NT2/D1 (cell line): ENCODE data around the gene SLC39A11.
"Not testable (repeated sequence)": the region's sequence is repeated elsewhere in the genome, so short reads cannot be mapped to it uniquely, and the experiment has no call there.

Source experiments
- DNase-seq: peaks from one replicate; pipeline ENCODE4 v3.0.0-alpha.2; 2011; ENCODE audit warnings: low read depth, low spot score
- H3K27me3 ChIP-seq: 2 replicates; pipeline ENCODE4 v1.6.0; 2011; ENCODE audit warnings: mild to moderate bottlenecking; ENCODE audit not compliant: insufficient read length, insufficient read depth
- H3K36me3 ChIP-seq: 2 replicates; pipeline ENCODE4 v1.6.1; 2011; ENCODE audit warnings: mild to moderate bottlenecking, low read length, mixed read lengths; ENCODE audit not compliant: insufficient read depth, insufficient read length
- H3K4me1 ChIP-seq: 2 replicates; pipeline ENCODE4 v1.5.1; 2011; ENCODE audit not compliant: insufficient read depth, insufficient read length
- H3K4me3 ChIP-seq: 2 replicates; pipeline ENCODE4 v1.5.1; 2011; ENCODE audit warnings: low read depth; ENCODE audit not compliant: insufficient read length
- H3K9ac ChIP-seq: 2 replicates; pipeline ENCODE4 v1.6.0; 2011; ENCODE audit warnings: low read depth; ENCODE audit not compliant: insufficient read length
- H3K9me3 ChIP-seq: 2 replicates; pipeline ENCODE4 v1.5.1; 2011; ENCODE audit warnings: mild to moderate bottlenecking, low read length; ENCODE audit not compliant: insufficient read depth
- SUZ12 ChIP-seq: IDR thresholded peaks from 2 replicates; pipeline ENCODE4 v1.6.1; 2011; ENCODE audit not compliant: insufficient read length, insufficient read depth; ENCODE audit errors: extremely low read depth
- YY1 ChIP-seq: IDR thresholded peaks from 2 replicates; pipeline ENCODE4 v1.6.1; 2011; ENCODE audit not compliant: insufficient read length, insufficient read depth
- ZNF274 ChIP-seq: IDR thresholded peaks from 2 replicates; pipeline ENCODE4 v1.6.1; 2011; ENCODE audit warnings: mild to moderate bottlenecking, low read depth, low read length

Gene SLC39A11

DNA sequence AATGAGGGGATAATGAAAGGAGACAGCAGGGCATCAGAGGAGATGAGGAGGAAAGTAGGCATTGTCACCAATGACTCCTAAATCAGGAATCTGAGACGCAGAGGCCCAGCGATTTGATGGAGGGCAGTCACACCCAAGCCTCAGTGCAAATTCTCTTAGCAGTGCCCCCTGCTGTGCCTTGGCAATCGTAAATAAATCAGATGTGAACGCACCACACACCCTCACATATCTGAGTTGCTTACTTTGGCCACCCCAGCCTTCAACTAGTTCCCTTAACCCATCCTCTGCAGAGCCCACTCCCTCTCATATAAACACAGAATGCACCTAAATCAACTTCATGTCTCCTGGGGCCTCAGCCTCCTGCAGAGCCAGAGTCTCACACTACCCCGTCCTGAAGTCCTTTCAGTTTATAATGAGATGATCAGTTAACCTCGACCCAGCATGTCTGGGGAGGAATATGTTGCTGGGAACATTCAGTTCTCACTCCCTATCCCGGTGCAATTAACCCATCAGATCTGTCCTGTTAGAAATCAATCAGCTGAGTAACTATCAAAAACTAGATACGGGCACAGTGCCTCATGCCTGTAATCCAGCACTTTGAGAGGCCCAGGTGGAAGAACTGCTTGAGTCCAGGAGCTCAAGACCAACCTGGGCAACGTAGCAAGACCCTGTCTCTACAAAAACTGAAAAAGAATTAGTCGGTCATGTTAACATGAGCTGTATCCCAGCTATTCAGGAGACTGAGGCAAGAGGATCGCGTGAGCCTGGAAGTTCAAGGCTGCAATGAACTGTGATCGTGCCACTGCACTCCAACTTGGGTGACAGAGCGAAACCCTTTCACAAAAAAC, 78.4 kb downstream of the SLC39A11 start:
- no peak for TF ChIP-seq SUZ12
- TF ChIP-seq ZNF274 = no peak
- no peak for TF ChIP-seq YY1
- H3K4me3 ChIP-seq = no peak overlapping the region
- peaks cover 12% of the 10 kb centered on the region for H3K9me3 ChIP-seq
- no peaks in the 10 kb centered on the region for H3K27me3 ChIP-seq
- H3K9ac ChIP-seq = no peak overlapping the region
- no peak for DNase-seq
- peaks cover 3% of the 10 kb centered on the region for H3K4me1 ChIP-seq
- H3K36me3 ChIP-seq = no peaks in the 10 kb centered on the region

DNA sequence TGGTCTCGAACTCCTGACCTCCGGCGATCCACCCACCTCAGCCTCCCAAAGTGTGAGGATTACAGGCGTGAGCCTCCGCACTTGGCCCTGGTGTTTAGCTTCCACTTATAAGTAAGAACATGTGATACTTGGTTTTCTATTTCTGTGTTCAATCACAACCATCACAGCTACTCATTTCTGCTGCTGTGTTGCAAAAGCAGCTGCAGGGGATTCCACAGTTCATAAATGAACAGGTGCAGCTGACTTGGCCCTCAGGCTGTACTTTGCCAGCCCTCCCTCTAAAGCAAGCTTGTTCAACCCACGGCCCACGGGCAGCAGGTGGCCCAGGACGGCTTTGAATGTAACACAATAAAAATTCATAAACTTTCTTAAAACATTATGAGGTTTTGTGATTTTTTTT, 79.2 kb downstream of the SLC39A11 start:
- no peak for DNase-seq
- H3K4me1 ChIP-seq = peaks cover 3% of the 10 kb centered on the region
- H3K9ac ChIP-seq = no peak overlapping the region
- H3K4me3 ChIP-seq = no peak overlapping the region
- TF ChIP-seq ZNF274 (no peak), SUZ12 (no peak), YY1 (no peak)
- no peaks in the 10 kb centered on the region for H3K36me3 ChIP-seq
- no peaks in the 10 kb centered on the region for H3K27me3 ChIP-seq
- H3K9me3 ChIP-seq = peaks cover 6% of the 10 kb centered on the region; the same call in 1 of the 2 replicates

DNA sequence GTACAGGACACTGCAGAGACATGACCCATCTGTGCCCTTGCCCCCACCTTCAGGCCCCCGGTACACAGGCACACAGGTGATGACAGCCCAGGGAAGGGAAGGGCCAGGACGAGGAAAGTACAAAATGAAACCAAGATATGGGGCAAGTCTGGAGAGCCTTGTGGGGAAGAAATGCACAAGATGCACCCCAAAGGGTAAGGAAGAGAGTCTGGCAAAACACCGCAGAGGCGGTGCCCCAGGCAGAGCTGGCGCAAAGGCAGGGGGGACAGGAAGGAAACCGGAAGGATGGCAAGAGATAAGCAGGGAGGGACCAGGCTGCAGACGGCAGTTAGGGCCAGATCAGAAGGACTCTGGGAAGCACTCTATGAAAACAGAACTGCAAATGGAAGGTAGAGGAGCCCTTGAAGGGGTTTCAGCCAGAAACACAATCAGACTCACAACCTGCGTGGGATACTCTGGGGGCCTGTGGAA, 81.4 kb downstream of the SLC39A11 start:
- Histone ChIP-seq H3K27me3 (no peaks in the 10 kb centered on the region), H3K4me3 (no peak overlapping the region), H3K36me3 (no peaks in the 10 kb centered on the region), H3K9me3 (no peaks in the 10 kb centered on the region), H3K9ac (no peak overlapping the region), H3K4me1 (peaks cover 9% of the 10 kb centered on the region)
- no peak for DNase-seq
- TF ChIP-seq ZNF274 (no peak), YY1 (no peak), SUZ12 (no peak)

DNA sequence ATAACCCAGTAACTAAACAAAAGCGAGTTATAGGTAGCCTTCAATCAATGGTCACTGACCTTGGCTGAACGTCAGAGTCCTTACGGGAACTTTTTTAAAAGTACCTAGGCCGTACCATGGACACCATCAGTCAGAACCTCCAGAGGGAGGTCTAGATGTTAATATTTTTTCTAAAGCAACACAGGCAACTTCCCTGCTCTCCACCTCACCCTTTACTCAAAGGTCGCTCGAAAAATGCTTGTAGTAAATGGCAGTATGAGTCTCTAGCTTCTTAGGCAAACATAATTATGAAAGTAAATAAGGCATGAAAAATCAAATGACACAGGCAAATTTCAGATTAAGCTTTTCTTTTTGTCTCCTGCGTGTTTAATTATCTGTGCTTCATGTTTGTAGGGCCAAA, 82.1 kb downstream of the SLC39A11 start:
- Histone ChIP-seq H3K27me3 (no peaks in the 10 kb centered on the region), H3K9ac (no peak overlapping the region), H3K9me3 (no peaks in the 10 kb centered on the region), H3K4me3 (no peak overlapping the region), H3K36me3 (no peaks in the 10 kb centered on the region), H3K4me1 (peaks cover 9% of the 10 kb centered on the region)
- TF ChIP-seq SUZ12 (no peak), YY1 (no peak), ZNF274 (no peak)
- DNase-seq = no peak

DNA sequence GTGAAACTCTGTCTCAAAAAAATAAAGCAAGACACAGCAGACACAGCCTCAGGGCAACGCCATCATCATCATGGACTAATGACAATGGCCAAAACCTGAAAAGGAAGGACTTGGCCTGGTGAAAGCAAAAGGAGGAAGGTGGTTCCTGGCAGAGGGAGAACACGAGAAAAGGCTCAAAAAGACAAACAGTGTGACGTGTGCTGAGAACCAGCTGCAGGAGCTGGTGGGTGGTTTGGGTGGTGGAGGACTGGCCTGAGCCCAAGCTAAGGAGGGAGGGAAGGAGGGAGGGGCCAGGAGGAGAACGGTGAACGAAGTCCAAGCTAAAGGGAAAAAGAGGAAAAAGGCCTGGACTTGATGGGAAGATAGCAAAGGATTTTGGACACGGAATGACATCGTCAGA, 85.1 kb downstream of the SLC39A11 start:
- TF ChIP-seq SUZ12 (no peak), ZNF274 (no peak), YY1 (no peak)
- no peak for DNase-seq
- no peaks in the 10 kb centered on the region for H3K36me3 ChIP-seq
- no peak overlapping the region for H3K9ac ChIP-seq
- H3K9me3 ChIP-seq = no peaks in the 10 kb centered on the region
- no peaks in the 10 kb centered on the region for H3K27me3 ChIP-seq
- H3K4me3 ChIP-seq = no peak overlapping the region
- peaks cover 6% of the 10 kb centered on the region for H3K4me1 ChIP-seq

DNA sequence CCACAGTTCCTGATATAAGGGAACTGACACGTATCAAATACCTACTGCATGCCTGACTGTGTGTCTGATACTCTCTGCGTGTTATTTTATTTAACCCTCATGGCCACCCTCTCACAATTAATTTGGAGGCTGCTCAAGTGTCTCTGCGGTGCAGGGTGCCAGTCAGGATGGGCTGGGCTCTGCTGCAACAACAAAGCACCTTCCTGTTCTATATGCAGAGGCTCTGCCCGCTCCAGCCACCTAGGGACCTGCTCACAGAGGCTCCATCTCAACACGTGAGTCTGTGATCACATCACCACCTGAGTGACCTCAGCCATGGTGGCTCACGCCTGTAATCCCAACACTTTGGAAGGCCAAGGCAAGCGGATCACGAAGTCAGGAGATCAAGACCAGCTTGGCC, 87.1 kb downstream of the SLC39A11 start:
- H3K9ac ChIP-seq = no peak overlapping the region
- H3K36me3 ChIP-seq = no peaks in the 10 kb centered on the region
- no peak for DNase-seq
- peaks cover 6% of the 10 kb centered on the region for H3K4me1 ChIP-seq
- no peaks in the 10 kb centered on the region for H3K27me3 ChIP-seq
- no peak overlapping the region for H3K4me3 ChIP-seq
- H3K9me3 ChIP-seq = no peaks in the 10 kb centered on the region
- no peak for TF ChIP-seq YY1
- no peak for TF ChIP-seq ZNF274
- no peak for TF ChIP-seq SUZ12

DNA sequence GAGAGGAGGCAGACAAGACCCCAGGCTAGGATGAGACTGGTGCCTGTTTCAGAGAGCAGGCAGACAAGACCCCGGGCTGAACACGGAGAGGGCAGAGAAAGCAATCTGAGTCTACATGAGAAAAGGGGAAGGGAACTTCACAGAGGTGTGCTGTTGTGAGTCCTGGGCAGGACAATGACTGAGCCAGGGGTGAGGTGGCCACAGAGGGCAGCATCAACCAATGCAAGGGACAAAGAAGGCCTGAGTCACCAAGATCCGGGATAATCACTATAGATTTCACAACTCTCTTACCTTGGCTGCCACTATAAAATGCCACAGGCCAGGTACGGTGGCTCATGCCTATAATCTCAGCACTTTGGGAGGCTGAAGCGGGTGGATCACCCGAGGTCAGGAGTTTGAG, 89.0 kb downstream of the SLC39A11 start:
- no peaks in the 10 kb centered on the region for H3K27me3 ChIP-seq

DNA sequence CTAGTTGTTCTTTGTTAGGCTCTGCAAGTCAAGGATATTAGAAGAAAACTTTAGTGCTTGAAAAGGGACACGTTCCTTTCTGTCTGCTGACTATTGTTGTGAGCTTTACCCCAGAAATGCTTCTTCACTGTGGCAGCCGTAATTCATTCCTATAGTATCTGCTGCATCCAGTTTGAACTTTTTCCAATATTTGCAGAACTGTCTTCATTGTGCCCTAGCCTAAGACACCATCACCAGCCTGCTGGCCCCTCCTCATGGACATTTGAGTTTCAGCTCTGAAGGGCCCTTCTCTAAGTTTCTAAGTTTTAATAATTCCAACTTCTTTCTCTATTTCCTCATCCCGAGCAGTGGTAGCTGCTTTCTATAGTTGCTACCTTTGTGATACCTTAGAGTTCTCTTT, 91.7 kb downstream of the SLC39A11 start:
- H3K36me3 ChIP-seq = no peaks in the 10 kb centered on the region
- H3K4me1 ChIP-seq = no peaks in the 10 kb centered on the region
- DNase-seq = no peak
- H3K9me3 ChIP-seq = 0 out of 2 replicates have a peak, but pooled peaks cover 3% of the 10 kb centered on the region
- H3K9ac ChIP-seq = no peak overlapping the region
- H3K27me3 ChIP-seq = no peaks in the 10 kb centered on the region
- TF ChIP-seq SUZ12 = no peak
- no peak for TF ChIP-seq YY1
- TF ChIP-seq ZNF274 = no peak
- no peak overlapping the region for H3K4me3 ChIP-seq

More for the DNA sequence above, 89.0 kb downstream of the SLC39A11 start:
- Histone ChIP-seq H3K36me3 (no peaks in the 10 kb centered on the region), H3K4me1 (peaks cover 6% of the 10 kb centered on the region), H3K9me3 (no peaks in the 10 kb centered on the region), H3K4me3 (no peak overlapping the region), H3K9ac (no peak overlapping the region)
- no peak for TF ChIP-seq YY1
- TF ChIP-seq SUZ12 = no peak
- no peak for TF ChIP-seq ZNF274
- DNase-seq = no peak

DNA sequence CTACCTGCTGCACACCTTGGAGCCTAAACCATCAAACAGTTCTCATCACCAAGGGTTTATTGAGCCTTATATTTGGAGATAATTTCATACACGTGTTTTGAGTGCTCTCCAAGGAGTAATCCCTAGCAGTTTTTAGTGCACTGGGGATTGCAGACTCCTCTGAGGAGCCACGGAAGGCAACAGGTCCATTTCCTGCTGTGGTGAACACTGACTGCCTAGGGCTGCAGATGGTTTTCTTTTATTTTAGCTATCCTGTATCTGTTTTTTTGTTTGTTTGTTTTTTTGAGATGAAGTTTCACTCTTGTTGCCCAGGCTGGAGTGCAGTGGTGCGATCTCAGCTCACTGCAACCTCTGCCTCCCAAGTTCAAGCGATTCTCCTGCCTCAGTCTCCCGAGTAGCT, 93.0 kb downstream of the SLC39A11 start:
- not testable (repeated sequence) for H3K4me1 ChIP-seq, H3K4me3 ChIP-seq, H3K9me3 ChIP-seq, H3K36me3 ChIP-seq, H3K27me3 ChIP-seq, DNase-seq, H3K9ac ChIP-seq
